ENCODE data around the gene HS6ST3.
"Not testable (repeated sequence)": the region's sequence is repeated elsewhere in the genome, so short reads cannot be mapped to it uniquely, and the experiment has no call there.

Gene HS6ST3

DNA sequence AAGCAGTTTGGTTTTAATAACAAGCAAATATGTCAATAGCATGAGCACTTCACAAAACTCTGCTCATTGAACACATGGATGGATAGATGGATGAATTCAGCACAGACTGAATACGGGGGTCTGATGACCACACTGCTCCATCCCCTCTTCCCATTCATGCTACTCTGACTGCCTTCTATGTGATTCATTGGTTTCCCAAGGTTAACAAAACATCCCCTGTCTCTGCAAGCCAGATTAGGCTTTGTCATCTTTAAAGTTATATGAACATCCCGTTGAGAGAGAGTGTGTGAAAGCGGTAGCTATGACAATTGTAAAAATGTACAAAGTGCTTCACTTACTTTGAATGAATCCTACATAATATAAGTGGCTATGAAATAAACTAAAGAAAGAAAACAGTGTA lies 651.9 kb downstream of the HS6ST3 start:
- no peak for DNase-seq (ENCODE audit: low read depth)

DNA sequence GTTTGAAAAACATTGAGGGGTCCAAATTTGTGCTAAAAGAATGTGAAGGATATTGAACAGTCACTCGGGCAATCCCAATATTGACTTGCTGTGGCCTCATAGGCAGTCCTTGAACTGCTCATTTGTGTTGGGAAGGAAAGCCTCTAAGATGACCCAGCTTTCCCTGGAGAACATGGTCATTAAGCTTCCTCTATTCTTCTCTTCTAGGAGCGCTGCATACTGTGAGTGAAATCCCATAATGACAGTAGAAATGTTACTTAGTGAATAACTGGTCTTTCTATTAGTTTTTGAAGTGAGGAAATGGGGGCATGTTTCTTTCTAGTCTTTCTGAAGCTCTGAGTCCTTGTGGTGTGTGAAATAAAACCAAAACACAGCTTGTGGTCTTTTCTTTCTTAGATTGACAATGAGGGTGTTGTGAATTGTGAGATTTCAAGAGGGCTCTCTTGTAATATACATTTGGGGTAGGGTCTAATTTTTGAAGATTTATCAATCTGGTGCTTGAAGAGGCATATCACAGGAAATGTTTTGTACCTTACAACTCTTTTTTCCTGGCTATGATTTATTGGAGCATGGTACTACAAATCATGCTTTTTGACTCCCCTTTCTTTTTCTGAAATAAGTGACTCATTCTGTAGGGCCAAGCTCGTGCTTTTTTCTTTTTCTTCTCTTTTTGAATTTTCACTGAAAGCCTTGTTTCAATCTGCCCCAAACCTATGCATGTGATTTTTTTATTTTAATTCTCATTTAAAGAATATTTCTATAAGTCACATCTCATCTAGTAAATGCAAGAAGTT lies 653.6 kb downstream of the HS6ST3 start:
- DNase-seq (ENCODE audit: low read depth): no peak

DNA sequence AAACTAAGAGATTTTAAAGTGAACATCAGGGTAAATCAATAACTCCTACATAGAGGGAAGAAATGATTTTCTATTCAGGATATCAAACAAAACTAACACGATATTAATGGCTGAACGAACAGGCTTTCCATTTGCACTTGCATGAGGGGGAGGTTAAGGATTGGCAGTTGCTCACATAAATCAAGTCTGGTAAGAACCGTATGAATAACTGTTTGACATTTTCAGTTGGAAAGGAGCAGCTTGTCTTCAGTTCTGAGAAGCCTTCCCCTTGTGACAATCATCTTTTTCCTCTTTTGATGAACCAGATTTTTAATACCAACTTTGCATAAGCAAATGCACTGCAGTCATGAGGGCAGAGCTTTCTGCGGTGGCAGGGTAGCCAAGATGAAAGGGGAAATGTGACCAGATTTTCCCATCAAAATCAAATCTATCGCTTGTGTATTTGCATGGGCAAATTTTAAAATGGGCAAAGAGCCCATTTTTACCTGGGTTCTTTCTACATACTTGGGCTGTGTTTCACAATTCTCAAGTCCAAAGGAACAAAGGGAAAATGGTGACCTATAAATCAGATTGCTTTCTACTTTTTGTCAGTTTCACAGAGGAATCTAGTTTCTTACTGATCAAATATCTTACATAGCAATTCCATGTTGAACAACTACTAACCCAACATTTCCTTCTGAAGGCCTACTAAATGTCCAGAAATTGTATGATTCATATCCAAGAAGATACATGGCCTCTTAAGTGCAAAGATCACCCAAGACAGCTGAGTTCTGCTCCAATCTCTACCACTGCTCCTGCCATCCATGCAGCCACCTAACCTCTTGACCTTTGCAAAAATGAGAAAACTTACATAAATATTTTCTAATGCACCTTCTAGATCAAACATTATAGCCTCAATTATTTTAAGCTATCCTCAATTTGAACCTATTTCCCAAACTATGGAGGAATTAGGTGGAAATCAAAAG lies 654.7 kb downstream of the HS6ST3 start:
- no peak for DNase-seq (ENCODE audit: low read depth)

DNA sequence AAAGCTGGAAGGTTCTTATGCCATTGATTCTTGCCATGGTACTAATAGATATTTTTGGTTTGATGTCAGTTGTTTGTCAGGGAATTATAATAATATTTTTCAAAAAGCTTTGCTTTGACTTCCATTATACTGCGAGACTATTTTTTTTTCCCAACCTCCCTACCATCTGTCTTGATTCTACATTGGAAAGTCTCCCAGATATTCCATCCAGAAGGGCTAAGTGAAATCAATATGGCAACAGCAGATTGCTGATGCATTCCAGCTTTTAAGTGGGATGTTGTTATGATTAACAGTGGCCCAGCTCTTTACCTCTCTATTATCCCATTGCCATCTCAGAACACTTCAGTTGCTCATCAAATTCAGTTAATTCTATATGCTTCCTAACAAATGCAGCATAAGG lies 657.0 kb downstream of the HS6ST3 start:
- DNase-seq (ENCODE audit: low read depth): no peak

DNA sequence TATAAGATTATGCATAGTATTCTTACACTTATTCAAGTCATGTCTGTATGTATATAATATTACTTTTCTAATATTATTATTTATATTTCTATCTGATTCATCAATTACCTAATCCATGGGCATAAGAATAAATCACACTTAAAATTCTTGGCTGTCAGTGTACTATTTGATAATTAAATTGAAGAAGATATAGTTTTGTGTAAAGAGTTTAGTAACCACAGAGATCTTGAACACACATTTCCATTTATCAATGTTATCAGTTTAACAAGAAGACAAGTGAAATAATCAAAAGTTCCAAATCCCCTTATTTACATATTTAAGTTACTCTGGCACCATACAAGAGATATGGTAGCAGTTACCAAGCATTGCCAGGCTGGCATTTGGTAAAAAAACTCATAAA lies 659.9 kb downstream of the HS6ST3 start:
- DNase-seq (ENCODE audit: low read depth): no peak

DNA sequence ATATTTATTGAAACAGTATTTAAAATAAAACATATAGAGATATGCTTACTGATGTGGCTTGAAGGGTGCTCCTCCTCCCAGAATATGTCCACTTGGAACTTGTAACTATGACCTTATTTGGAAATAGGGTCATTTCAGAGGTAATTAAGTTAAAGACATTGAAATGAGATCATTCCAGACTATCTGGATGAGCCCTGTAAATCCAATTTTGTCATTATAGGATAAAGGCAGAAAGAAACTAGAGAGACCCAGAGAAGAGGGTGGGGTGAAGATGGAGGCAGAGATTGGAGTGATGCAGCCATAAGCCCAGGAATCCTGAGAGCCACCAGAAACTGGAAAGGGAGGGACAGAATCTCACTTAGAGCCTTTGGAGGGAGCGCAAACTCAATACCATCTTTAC lies 661.2 kb downstream of the HS6ST3 start:
- no peak for DNase-seq (ENCODE audit: low read depth)

DNA sequence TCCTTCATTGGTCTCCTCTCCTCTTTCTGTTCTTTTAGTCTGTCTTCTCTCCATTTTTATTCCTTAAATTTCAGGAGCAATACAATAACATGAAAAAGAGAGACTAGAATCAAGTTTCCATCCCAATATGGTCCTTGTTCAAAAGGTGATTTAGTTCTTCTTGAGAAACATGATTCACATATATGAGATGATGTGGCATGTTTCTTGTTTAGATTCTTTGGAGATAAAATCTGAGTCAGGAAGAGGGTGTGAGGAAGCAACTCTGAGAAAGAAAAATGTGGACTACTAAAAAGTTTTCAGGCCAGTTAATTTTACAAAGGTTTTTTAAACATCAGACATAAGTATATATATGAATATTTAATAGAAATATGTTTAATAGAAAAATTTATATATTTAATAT lies 673.0 kb downstream of the HS6ST3 start:
- no peak for DNase-seq (ENCODE audit: low read depth)

DNA sequence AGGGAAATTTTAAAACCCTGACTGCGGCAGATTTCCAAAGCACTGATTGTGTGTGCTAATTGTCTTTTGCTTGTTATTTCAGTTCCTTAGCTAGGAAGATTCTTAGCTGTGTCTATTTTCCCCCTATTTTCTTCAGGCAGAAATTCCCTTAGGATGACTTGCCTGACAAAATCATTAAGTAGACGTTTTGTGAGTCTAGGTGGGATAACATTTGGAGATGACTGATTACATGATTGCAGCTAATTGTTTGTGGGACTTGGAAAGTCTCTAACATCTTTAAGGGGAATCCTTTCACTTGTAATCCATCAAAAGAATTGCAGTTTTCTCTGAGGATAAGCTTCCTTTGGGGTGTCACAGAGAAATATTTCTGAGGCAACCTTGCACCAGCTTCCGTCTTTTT lies 676.4 kb downstream of the HS6ST3 start:
- DNase-seq (ENCODE audit: low read depth): no peak

DNA sequence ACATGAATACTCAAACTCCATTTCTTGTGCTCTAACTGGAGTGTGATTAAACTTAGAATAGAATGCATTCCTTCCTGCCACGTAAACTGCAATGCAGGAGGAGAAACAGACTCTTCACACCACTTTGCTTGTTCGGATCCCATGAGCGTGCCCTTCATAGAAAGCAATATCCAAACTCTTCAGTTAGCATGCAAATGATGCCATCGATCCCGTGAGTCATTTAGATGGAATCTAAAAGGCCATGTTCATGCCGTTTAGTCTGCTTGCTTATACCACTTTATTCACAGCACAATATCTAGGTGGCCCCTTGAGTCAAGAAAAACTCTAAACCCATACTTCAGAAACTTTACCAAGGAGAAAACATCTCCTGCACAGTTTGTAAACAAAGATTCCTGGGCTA lies 678.6 kb downstream of the HS6ST3 start:
- no peak for DNase-seq (ENCODE audit: low read depth)

DNA sequence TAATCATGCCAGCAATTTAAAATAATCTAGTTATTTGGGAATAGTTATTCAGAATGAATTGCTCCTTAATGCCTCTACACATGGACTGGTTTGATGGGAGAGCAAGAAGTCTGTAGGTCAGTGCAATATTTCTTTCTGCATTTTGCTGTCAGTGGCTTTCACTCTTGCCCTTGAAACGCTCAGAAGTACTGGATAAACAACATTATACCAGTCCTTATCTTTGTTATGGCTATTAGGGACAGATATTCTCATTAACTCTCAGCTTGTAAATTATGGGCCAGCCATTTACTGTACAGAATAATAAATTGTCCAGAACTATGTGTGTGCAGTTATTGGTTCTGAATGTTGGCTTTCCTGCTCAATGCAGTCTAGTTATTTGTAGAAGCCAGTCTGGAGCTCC lies 680.0 kb downstream of the HS6ST3 start:
- no peak for DNase-seq (ENCODE audit: low read depth)

DNA sequence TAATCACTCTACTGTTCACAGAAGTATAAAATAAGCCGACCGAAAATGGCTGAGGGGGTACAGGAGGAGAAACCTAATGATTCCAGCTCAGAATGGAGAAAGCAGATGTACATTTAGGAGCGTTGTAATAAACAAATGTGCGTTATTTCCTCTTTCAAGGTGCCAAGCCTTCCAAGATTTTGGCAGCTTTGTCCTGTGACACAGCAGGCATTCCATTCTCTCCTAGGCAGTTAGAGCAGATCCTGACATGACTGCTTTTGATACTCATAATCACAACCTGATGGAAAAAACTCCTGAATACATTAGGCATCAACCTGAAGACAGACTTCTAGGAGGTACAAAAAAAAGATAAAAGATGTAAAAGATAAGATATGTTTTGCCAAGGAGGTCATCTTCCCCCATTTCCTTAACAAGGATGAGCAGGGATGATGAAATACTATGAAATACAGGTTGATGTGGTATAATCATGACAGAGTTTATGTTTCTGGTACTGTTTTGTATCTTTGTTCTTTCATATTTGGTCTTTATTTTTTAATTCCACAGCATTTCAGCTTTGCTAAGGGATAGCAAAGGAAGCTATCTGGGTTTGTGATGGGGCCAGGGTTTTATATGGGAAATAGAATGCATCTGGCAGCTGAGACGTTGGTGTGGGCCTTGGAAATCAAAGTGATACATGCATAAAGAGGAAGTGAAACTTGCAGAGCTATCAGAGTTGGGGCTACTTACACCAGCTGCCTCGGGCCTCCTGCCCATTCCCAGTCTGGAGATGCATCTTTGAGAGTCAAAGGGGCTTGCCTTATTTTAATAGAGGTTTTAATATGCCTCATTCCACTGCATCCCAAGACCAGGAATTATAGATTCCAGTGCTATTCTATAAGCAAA lies 681.8 kb downstream of the HS6ST3 start:
- DNase-seq (ENCODE audit: low read depth): no peak

DNA sequence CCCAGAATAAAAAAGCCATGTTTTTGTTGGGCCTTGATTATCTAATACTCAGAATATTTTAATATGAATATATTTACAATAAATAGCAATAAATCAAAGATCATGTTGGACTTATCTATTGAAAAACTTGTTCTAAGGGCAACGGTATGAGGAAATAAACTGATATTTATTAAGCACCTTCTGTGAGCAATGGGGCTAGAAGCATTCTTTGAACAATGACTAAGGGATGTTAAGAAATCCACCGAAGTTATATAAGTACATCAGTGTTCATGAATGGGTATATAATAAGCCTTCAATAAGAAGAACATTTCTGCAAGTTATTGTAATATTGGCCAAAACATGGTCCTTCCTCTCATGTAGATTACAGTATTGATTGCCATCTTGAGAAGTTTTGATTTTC lies 682.5 kb downstream of the HS6ST3 start:
- DNase-seq (ENCODE audit: low read depth): no peak

DNA sequence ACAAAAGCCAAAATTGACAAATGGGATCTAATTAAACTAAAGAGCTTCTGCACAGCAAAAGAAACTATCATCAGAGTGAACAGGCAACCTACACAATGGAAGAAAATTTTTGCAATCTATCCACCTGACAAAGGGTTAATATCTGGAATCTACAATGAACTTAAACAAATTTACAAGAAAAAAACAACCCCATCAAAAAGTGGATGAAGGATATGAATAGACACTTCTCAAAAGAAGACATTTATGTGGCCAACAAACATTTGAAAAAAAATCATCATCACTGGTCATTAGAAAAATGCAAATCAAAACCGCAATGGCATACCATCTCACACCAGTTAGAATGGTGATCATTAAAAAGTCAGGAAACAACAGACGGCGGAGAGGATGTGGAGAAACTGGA lies 688.4 kb downstream of the HS6ST3 start:
- DNase-seq (ENCODE audit: low read depth): not testable (repeated sequence)

DNA sequence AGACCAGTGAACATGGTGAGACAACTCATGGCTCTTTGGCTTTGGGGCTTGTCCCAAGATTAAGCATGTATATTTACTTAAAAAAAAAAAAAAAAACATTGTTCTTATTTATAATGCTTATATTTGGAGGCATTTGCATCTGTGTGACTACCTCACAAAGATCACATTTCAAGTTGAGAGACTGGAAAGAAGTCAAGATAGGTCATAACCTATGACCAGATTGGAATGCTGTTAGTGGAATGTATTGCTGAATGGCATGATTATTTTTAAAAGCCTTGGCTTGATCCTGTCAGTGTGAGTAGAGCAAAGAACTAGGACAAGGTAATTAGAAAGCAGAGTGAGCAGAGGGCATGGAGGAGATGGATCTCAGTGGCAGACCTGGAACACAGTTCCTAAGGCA lies 689.8 kb downstream of the HS6ST3 start:
- no peak for DNase-seq (ENCODE audit: low read depth)

DNA sequence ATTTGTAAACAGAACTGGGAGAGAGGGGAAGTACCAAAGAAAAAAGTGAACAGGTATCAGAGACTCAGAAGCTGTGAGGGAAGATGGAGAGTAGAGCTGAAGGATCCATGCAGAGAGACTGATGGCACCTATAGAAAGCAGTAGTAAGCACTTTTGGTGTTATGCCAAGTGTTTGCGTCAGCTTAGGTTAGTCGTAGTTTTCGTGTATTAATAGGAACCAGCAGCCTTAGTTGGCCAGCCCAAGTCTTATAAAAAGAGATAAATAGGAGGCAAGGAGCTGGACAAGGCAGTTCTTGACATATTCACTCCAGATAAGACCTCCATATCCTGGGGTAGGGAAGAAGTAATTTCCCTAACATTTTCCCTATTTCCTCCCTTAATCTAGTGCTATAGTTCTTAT lies 690.2 kb downstream of the HS6ST3 start:
- no peak for DNase-seq (ENCODE audit: low read depth)

DNA sequence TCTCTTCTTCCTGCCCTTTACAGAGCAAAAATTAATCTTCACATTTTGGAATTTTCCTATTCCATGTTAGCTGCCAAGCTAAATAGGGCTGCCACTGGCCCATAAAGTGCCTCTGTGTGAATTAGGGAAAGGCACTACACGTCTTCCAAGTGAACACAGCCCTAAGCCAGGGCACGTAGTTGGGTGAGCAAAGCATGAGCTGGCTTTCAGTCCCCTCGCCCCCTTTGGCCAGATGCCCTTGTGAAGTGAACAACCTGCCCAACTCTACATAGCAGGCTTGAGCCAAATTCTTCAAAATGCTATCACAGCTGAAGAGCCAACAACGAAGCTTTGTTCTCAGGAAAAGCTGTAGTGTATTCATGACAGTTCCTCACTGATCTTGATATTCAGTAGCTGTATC lies 691.2 kb downstream of the HS6ST3 start:
- DNase-seq (ENCODE audit: low read depth): no peak

DNA sequence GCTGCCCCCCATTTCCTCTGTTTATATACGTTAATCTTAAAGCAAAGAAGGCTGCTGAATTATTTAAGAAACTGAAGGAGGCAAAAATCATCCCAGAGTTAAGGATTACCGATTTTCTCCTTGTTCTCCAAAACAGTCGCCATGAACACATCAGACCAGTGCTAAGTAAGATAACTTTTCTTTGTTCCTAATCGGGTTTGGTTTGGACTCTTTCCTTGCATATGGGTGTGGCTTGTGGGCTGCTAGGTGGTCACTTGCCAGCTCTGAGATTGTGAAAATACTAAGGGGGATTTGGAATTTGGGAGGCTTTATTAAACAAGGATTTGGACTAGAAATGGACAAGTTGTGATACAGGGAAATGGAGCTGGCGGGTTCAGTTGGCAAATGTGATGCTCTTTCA lies 692.3 kb downstream of the HS6ST3 start:
- DNase-seq (ENCODE audit: low read depth): no peak

DNA sequence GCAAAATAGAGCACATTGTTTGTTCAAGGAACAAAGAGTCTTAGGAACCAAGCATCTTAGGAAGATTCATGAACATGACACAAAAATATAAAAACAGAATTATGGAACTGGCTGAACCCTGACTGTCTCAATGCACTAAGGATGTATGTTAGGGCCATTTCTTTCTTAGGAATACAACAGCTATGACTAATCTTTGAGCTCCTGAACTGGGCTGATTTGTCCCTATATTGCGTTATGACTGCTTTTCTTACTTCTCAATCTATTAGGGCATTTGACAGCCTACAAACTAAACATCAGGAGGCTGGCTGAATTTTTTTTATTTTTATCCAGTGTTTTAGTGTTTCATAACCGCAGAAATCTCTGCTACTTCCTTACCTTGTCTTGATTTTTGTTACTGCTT lies 693.1 kb downstream of the HS6ST3 start:
- no peak for DNase-seq (ENCODE audit: low read depth)

DNA sequence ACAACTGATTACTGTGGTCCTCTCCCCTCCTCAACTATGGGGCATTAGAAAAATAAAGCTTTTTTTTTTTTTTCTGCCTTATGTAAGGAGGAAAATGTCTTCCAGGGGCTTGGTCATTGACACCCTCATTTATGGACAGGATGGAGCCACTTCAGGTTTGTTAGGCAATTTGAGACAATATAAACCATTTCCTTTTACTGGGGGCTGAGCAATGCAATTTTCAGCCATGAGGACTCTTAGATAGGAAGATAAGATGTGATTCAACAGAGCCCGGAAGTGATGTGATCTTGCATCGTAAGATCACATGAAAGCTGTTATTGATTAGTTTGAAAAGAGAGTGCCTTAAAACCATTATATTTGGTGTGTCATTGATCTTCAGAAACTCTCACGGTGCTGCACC lies 693.6 kb downstream of the HS6ST3 start:
- no peak for DNase-seq (ENCODE audit: low read depth)

DNA sequence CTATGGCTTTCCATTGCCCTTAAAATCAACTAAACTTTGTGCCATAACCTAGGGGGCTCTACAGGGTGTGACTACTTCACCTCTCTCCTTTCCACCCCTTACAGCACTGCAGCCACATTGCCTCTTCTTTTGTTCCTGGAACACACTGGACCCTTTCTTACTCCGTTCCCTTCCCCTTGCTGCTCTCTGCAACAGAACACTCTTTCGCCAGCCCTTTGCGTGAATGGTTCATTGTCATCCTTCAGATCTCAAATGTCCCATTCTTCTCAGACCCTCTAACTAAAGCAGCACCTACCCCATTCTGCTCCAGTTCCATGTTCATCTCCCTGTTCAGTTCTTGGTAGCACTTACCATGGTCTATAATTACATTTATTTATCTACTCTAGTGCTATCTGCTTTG lies 696.1 kb downstream of the HS6ST3 start:
- no peak for DNase-seq (ENCODE audit: low read depth)

DNA sequence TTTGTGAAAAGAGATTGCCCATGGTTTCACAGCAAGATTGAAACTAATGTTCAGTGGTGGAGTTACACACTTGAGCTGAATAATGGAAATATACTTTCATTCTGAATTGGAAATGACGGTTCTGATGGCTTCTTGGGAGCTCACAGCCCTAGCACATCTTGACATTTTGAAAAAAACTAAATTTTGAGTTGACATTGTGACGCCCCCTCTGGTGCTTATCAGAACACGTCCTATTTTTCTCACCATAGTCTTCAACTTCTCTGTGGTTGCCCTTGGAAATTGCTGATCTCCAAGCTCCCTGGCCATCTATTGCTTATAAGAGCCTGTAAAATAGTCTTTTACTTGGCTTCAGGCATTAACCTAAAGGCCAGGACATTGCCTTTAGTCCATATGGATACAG lies 702.3 kb downstream of the HS6ST3 start:
- DNase-seq (ENCODE audit: low read depth): no peak

DNA sequence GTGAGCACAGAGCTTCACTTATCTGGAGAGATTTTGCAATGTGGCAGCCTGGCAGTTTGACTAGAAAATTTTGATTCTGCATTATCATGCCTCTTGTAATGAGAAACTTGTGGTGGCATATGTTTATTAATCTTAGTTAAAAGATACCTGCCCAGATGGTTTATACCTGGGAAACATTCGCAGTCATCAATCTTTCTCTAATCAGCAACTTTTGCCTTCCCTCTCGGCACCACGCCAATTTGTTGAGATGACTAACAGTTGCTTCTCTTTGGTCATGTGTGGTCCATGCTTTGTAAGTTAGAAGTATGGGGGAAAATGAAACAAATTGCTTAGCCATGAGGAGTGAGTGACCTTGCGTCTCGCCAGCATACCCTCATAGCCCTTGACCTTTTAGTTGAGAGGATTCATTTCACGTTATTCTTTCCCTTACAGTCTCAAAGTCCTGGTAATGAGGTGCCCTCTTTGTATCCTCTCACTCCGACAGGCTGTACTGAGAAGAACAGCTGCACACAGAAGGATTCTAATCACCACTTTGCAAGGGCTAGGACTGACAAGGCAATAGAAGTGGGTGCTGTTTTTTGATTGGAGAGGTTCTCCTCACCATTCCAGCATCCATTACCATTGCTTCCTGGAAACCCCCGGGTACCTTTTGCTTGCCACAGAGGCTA lies 703.0 kb downstream of the HS6ST3 start:
- no peak for DNase-seq (ENCODE audit: low read depth)
